HCT116 (cell line): ENCODE data around the gene CACNA1C.

ENCODE experiments used
- EZH2 ChIP-seq: fragments of 200-600 bp; sonication (generic); IDR thresholded peaks from 2 replicates; pipeline ENCODE4 v1.6.1; 2017; ENCODE audit warnings: antibody characterized with exemption, mixed run types
- EZH2phosphoT487 ChIP-seq: fragments of 200-600 bp; IDR thresholded peaks from 2 replicates; pipeline ENCODE4 v1.6.1; 2018; ENCODE audit warnings: antibody characterized with exemption, borderline replicate concordance
- MAX ChIP-seq: IDR thresholded peaks from 2 replicates; pipeline ENCODE4 v1.6.1; 2012
- POLR2A ChIP-seq: IDR thresholded peaks from 2 replicates; pipeline ENCODE4 v1.7.0; 2011; ENCODE audit warnings: borderline replicate concordance; ENCODE audit not compliant: insufficient read depth, insufficient read length; ENCODE audit errors: extremely low read depth
- REST ChIP-seq: IDR thresholded peaks from 2 replicates; pipeline ENCODE4 v1.6.1; 2012; ENCODE audit warnings: low read depth
- ZNF274 ChIP-seq: fragments of 200-500 bp; sonication (Bioruptor generic); IDR thresholded peaks from 2 replicates; pipeline ENCODE4 v1.6.1; 2014; ENCODE audit warnings: mild to moderate bottlenecking, low read depth, low read length, inconsistent platforms
- TF ChIP-seq, protein P1 (sequence below), 3 experiments: fragments of 200-600 bp in 1 of 3; sonication (generic) in 1 of 3; IDR thresholded peaks in 2 of 3; conservative IDR thresholded peaks in 1 of 3; 2 replicates each; pipeline ENCODE4 v1.5.1; 2012 to 2017; ENCODE audit warnings: low read depth in 2 of 3, low read length in 2 of 3, antibody characterized with exemption in 1 of 3, borderline replicate concordance in 1 of 3, control low read depth in 1 of 3, mild to moderate bottlenecking in 1 of 3, mixed read lengths in 1 of 3, mixed run types in 1 of 3, moderate library complexity in 1 of 3; ENCODE audit not compliant: insufficient read depth in 1 of 3
- TF ChIP-seq, protein P2 (sequence below): IDR thresholded peaks from 2 replicates; pipeline ENCODE4 v1.6.1; 2011; ENCODE audit warnings: mild to moderate bottlenecking, low read length, moderate library complexity; ENCODE audit not compliant: insufficient replicate concordance; ENCODE audit errors: extremely low read depth

- TF ChIP-seq EZH2 (no peak), REST (no peak), MAX (no peak), ZNF274 (no peak), EZH2phosphoT487 (no peak), POLR2A (no peak)
- TF ChIP-seq, protein P1, sequence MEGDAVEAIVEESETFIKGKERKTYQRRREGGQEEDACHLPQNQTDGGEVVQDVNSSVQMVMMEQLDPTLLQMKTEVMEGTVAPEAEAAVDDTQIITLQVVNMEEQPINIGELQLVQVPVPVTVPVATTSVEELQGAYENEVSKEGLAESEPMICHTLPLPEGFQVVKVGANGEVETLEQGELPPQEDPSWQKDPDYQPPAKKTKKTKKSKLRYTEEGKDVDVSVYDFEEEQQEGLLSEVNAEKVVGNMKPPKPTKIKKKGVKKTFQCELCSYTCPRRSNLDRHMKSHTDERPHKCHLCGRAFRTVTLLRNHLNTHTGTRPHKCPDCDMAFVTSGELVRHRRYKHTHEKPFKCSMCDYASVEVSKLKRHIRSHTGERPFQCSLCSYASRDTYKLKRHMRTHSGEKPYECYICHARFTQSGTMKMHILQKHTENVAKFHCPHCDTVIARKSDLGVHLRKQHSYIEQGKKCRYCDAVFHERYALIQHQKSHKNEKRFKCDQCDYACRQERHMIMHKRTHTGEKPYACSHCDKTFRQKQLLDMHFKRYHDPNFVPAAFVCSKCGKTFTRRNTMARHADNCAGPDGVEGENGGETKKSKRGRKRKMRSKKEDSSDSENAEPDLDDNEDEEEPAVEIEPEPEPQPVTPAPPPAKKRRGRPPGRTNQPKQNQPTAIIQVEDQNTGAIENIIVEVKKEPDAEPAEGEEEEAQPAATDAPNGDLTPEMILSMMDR (IDR thresholded peaks at IDR 0.05 in 2 of 3, conservative IDR thresholded peaks at IDR 0.05 in 1 of 3; ENCODE audit: borderline replicate concordance in 1 of 3, insufficient read depth in 1 of 3, low read depth in 2 of 3, low read length in 2 of 3), result no peak
- TF ChIP-seq, protein P2, sequence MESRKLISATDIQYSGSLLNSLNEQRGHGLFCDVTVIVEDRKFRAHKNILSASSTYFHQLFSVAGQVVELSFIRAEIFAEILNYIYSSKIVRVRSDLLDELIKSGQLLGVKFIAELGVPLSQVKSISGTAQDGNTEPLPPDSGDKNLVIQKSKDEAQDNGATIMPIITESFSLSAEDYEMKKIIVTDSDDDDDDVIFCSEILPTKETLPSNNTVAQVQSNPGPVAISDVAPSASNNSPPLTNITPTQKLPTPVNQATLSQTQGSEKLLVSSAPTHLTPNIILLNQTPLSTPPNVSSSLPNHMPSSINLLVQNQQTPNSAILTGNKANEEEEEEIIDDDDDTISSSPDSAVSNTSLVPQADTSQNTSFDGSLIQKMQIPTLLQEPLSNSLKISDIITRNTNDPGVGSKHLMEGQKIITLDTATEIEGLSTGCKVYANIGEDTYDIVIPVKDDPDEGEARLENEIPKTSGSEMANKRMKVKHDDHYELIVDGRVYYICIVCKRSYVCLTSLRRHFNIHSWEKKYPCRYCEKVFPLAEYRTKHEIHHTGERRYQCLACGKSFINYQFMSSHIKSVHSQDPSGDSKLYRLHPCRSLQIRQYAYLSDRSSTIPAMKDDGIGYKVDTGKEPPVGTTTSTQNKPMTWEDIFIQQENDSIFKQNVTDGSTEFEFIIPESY, result no peak
Measured at GRCh38 chr12:2297658-2298057, 244.9 kb downstream of the CACNA1C start.
